Measurements from ENCODE around the gene MEIS2.

GRCh38 chr15:37099319-37100108, 835 bp downstream of the MEIS2 start:
- no peak for TF ChIP-seq CTCF (IDR thresholded peaks at IDR 0.05)
- no peak for TF ChIP-seq POLR2A (IDR thresholded peaks at IDR 0.05)

All from suprapubic skin (tissue), 3 donors.